Right renal cortex interstitium (tissue), 3 donors: ENCODE measurements around the gene GABRB1. TPM values are rescaled to one million over a fixed set of nuclear protein-coding genes. Genes with fewer than 3 reads are reported as not detected.
"Not testable (repeated sequence)": the region's sequence is repeated elsewhere in the genome, so short reads cannot be mapped to it uniquely, and the experiment has no call there.

Experiments used
- DNase-seq, 3 donors: peaks; one replicate each; pipeline ENCODE4 v3.0.0-alpha.2; 2013; ENCODE audit warnings: low read depth in 3 of 3, low spot score in 2 of 3
- polyA plus RNA-seq, 3 donors: library from polyadenylated mRNA; unstranded; fragments of 120-200 nt; gene quantifications; one replicate each; pipeline ENCODE4 v1.2.1, GENCODE V29; 2013; ENCODE audit not compliant: insufficient read length in 3 of 3

Gene GABRB1
- polyA plus RNA-seq, 3 donors, result 0.54 to 0.76 (median 0.75) TPM

GRCh38 chr4:47373709-47374108 lies 342.3 kb downstream of the GABRB1 start:
- no peak for DNase-seq

- DNase-seq, result no peak
These were observed 343.1 kb downstream of the GABRB1 start for GRCh38 chr4:47374477-47374876.

GRCh38 chr4:47378021-47378530 lies 346.7 kb downstream of the GABRB1 start:
- not testable (repeated sequence) for DNase-seq

DNA sequence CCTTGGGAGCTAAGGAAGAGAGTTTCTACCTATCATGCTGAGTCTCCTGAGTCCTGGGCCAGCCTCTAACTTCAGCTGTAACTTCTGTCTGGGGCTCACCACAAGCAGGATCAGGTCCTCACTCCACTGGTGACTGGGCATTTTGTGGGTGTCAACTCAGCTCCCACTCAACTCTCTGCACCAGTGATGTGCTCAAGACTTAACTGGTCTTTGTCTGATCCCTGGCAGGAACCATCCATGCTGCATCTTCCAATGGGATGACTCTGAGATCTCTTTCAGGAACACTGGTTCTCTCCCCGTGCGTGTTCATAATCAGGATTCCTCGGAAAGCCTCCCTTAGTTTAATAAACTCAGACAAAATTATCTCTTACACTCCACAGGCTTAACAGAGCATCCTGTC lies 349.8 kb downstream of the GABRB1 start:
- DNase-seq, result no peak

- no peak for DNase-seq
These were observed 351.5 kb downstream of the GABRB1 start for GRCh38 chr4:47382846-47383360.

DNA sequence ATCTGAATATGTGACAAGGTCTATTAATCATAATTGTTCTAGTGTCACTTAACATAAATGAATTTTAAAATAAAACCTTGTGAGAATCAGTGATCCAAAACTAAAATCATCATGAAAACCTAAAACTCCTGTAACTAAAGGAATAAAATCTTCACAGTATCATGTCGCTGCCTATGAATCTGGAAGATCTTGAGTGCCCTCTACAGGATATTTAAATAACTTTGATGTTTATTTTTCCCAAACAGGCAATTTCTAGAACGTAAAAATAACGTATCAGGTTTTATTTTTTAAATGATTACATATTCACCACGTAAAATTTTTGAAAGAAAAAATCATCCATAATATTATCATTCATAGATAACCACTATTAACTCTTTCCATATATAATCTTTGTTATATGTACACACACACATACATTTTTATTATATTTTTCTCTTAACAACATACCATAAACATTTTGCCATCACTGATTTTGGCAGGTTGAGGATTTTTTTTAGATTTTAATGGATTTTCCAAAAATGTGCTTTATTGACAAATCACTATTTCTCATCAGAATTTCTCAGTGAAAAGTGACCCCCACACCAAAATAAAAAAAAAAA lies 352.6 kb downstream of the GABRB1 start:
- peak in 1 of 3 donors; percentile 7 for DNase-seq

DNA sequence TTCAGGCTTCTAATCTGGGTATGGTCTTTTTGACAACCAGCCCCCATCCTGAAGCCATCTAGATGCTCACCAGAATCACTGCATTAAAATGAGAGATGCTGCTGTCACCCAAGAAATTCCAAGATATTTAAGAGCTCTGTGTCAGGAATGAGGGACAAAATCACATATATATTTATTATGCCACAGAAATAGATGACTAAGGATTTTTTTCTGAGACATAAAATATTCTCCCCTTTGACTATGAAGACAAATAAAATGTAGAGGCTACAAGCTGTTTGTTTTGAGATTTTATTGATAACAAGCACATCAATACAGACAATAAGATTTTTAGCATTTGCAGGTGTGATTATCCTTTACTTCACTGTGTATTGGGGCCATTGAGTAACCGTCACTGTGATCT lies 354.8 kb downstream of the GABRB1 start:
- DNase-seq, result no peak

DNA sequence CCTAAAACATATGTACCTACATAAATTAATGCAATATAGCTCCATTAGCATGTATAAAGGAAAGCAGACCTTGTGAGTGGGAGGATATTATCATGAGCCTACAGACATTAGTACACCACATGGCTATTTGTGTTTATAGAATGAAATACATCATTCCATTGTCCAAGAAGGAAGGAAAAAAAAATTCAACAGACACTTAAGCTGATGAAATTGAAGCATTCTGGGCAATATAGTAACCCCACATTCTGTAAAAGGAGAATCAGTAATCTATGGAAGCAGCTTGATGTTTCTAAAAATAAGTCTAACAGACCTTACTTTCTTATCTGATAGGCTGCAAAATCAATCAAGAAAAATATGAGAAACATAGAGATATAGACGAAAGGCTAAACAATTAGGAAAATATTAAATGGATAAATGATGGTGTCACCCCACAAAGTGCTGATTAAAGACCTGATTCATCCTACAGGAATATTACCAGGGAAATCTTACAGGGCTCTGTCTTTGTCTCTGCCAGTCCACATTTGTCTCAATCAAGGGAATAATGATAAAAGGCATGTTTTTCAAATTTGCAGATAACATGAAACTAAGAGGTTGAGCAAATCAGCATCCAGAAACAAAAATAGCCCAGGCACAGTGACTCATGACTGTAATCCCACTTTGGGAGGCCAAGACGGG lies 355.3 kb downstream of the GABRB1 start:
- DNase-seq, result no peak

- DNase-seq, result no peak
These were observed 359.2 kb downstream of the GABRB1 start for GRCh38 chr4:47390428-47391125.

GRCh38 chr4:47391256-47391655 lies 359.9 kb downstream of the GABRB1 start:
- DNase-seq, result no peak

DNA sequence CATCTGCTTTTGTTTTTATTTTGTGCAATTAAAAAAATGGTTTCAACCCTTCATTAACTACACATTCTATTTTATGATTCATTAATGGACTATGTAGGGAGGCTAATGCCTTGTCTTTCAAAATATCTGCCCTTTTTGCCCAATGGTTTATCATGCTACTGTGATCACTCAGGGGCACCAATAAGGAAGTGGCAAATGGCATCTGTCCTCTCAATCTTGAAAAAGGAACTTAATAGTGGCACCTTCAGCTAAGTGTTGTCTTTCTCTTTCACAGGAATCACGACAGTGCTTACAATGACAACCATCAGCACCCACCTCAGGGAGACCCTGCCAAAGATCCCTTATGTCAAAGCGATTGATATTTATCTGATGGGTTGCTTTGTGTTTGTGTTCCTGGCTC lies 375.0 kb downstream of the GABRB1 start:
- no peak for DNase-seq

DNA sequence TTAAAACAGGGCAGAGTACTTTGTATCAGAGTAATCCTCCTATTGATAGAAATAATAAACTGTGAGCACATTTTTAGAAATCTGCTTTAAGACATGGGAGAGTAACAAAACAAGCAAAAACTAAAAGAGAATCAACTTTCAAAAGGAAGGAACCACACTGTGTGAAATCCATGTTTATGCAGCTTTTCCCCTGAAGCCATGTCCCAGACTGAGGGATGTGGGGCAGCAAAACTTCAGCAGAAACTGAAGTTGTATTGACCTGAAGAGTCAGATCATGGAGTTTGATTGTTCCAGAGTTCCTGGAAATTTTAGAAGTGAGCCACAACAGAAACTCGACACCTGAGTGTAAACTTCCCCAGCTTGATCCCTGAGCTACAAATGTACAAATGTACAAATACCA lies 378.9 kb downstream of the GABRB1 start:
- no peak for DNase-seq

- DNase-seq, result peak; percentile 10 to 46 (median 15)
These were observed 382.2 kb downstream of the GABRB1 start for GRCh38 chr4:47413521-47413920.

GRCh38 chr4:47415719-47416118 lies 384.4 kb downstream of the GABRB1 start:
- no peak for DNase-seq

DNA sequence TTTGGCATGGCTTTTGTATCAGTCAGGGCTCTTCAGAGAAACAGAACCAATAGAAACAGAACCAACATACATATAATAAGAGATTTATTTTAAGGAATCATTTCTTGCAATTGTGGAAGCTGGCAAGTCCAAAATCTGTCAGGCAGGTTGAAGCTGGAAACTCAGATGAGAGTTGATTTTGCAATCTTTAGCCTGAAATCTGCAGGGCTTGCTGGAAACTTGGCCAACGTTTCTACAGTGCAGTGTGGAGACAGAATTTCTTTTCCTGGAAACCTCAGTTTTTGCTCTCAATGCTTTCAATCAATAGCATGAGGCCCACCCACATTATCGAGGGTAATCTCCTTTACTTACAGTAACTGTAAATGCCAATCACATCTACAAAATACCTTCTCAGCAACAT lies 386.8 kb downstream of the GABRB1 start:
- DNase-seq, result no peak

DNA sequence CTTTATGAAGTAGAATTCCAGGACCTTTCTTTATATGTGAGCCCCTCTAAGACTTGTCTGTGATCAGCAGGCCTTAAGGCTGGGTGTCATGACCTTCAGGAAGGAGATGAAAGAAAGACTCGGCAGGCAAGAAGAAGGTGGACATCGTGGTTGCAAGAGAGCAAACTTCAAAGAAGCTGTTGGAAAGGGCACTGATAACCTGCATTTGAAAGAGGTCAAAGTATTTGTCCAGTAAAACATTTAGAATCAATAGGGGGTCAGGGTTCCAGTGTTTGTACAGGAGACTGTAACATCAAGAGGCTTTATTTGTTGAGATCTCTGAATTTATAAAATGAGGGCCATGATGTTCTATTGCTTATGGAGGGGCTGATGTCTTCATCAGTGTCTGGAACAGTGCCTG lies 387.9 kb downstream of the GABRB1 start:
- DNase-seq, result no peak

DNA sequence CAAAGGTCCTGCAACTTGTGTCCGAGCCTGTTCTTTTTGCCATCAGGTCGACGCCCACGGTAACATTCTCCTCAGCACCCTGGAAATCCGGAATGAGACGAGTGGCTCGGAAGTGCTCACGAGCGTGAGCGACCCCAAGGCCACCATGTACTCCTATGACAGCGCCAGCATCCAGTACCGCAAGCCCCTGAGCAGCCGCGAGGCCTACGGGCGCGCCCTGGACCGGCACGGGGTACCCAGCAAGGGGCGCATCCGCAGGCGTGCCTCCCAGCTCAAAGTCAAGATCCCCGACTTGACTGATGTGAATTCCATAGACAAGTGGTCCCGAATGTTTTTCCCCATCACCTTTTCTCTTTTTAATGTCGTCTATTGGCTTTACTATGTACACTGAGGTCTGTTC lies 394.3 kb downstream of the GABRB1 start:
- no peak for DNase-seq

- no peak for DNase-seq
These were observed 396.6 kb downstream of the GABRB1 start for GRCh38 chr4:47427935-47428334.

DNA sequence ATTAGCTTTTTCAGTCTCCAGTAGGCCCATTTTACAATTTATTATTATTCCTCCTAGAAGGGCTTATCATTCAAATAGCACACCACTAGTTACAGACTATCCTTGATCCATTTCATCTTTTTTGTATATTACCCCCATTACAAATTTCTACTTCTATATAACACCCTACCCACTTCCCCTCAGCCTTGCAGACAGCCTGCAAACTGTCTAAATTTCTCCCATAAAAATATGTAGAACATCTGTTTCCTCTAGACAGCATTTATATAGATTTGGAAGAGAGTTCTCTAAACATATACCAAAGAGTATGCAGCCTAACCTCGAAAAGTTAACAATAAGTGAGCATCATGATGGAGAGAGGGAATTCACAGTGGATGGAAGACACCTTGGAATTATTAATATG lies 401.4 kb downstream of the GABRB1 start:
- no peak for DNase-seq

DNA sequence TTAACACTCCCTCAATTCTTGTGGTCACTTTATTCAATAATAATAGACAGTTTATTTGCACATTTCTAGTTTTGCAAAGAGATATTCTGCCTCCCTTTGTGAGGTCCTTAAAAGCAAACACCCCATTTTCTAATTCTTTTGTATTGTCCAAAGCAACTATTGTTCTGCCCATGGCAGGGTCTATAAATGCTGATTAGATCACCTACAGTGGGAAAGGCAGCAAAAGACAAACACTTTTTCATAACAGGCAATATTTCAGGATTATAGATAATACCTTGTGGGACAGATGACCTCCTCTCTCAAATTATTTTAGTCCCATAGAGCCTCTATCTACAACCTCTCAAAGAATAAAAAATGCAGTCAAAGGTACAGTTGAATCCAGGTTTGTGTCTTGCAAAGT lies 403.6 kb downstream of the GABRB1 start:
- no peak for DNase-seq

GRCh38 chr4:47442980-47443379 lies 411.6 kb downstream of the GABRB1 start:
- DNase-seq, result no peak

- DNase-seq, result no peak
These were observed 412.7 kb downstream of the GABRB1 start for GRCh38 chr4:47444031-47444430.
